K562 (cell line): Measurements from ENCODE around the gene BCL7C. TPM values are rescaled to one million over a fixed set of nuclear protein-coding genes. Genes with fewer than 3 reads are reported as not detected.
A peak's percentile ranks its signal among the peaks of the same experiment; 100 is the strongest.

ENCODE experiments used
- BCOR ChIP-seq: fragments of 450-650 bp; IDR thresholded peaks from 2 replicates; pipeline ENCODE4 v1.6.1; 2016
- C11orf30 ChIP-seq: fragments of 450-650 bp; IDR thresholded peaks from 2 replicates; pipeline ENCODE4 v1.6.1; 2016; ENCODE audit warnings: low read depth, mild to moderate bottlenecking
- CTCF ChIP-seq, 3 experiments: IDR thresholded peaks in 2 of 3; conservative IDR thresholded peaks in 1 of 3; 2 replicates each; pipeline ENCODE4 v1.5.1; 2011 to 2012; ENCODE audit warnings: low read length in 3 of 3, mild to moderate bottlenecking in 3 of 3, control low read depth in 2 of 3, improper control_type of control experiment in 1 of 3, inconsistent platforms in 1 of 3, low read depth in 1 of 3, mixed read lengths in 1 of 3, moderate library complexity in 1 of 3; ENCODE audit not compliant: insufficient read depth in 2 of 3
- ETV6 ChIP-seq, 3 experiments: fragments of 150-350 bp in 1 of 3; sonication (generic) in 1 of 3; formaldehyde crosslinking in 1 of 3; IDR thresholded peaks; 2 replicates each; pipeline versions ENCODE4 v1.6.1 to v1.8.0; 2014 to 2022; ENCODE audit warnings: borderline replicate concordance in 2 of 3, low read depth in 2 of 3, antibody characterized with exemption in 1 of 3, low read length in 1 of 3, mild to moderate bottlenecking in 1 of 3, missing genetic modification reagents in 1 of 3
- FOSL1 ChIP-seq: fragments of 200-800 bp; sonication (Bioruptor generic); conservative IDR thresholded peaks from 2 replicates; pipeline ENCODE4 v1.6.1; 2016; ENCODE audit warnings: missing genetic modification characterization, missing compliant biosample characterization
- MTA3 ChIP-seq: fragments of 450-650 bp; formaldehyde crosslinking; IDR thresholded peaks from 2 replicates; pipeline ENCODE4 v1.6.1; 2017; ENCODE audit warnings: mild to moderate bottlenecking, borderline replicate concordance
- NR1H2 ChIP-seq: sonication (generic); formaldehyde crosslinking; IDR thresholded peaks from 2 replicates; pipeline ENCODE4 v1.4.0; 2020; ENCODE audit warnings: mild to moderate bottlenecking, missing genetic modification reagents
- SMC3 ChIP-seq: conservative IDR thresholded peaks from 2 replicates; pipeline ENCODE4 v1.6.1; 2011; ENCODE audit warnings: low read depth, low read length, improper control_type of control experiment; ENCODE audit not compliant: insufficient read depth
- ZNF311 ChIP-seq: fragments of 250-450 bp; sonication (Bioruptor Pico); IDR thresholded peaks from 2 replicates; pipeline ENCODE4 v1.4.0; 2020; ENCODE audit warnings: mild to moderate bottlenecking, moderate library complexity
- ZNF354B ChIP-seq: fragments of 250-450 bp; sonication (Bioruptor Pico); IDR thresholded peaks from 2 replicates; pipeline ENCODE4 v1.4.0; 2020
- ZNF830 ChIP-seq: fragments of 250-450 bp; sonication (Bioruptor Pico); IDR thresholded peaks from 2 replicates; pipeline ENCODE4 v1.5.0; 2021; ENCODE audit warnings: mild to moderate bottlenecking
- polyA plus RNA-seq, 8 experiments: library from polyadenylated mRNA; depleted of rRNA in 4 of 8; stranded (reverse) in 5 of 8; unstranded in 3 of 8; fragments of >200 nt; fragmentation: Nextera tagmentation in 2 of 8; fragmentation: Illumina TruSeq in 1 of 8; extraction: Ambion mirVana in 2 of 8; extraction: Trizol in 1 of 8; gene quantifications; 2 replicates each; pipeline versions ENCODE4 v1.2.1 to v1.2.3, GENCODE V29; 2011 to 2014; ENCODE audit warnings: inconsistent platforms in 1 of 8, missing spikeins in 1 of 8
- total RNA-seq, 7 experiments: library from RNA; depleted of rRNA in 6 of 7; stranded (reverse); fragments of >200 nt in 6 of 7; fragmentation: Illumina TruSeq in 2 of 7; extraction: Trizol in 2 of 7; gene quantifications; 2 replicates each; pipeline versions ENCODE4 v1.2.1 to v1.2.3, GENCODE V29; 2011 to 2021; ENCODE audit warnings: low replicate concordance in 1 of 7
- TF ChIP-seq, protein P1 (sequence below): fragments of 250-450 bp; sonication (Bioruptor Pico); IDR thresholded peaks from 2 replicates; pipeline ENCODE4 v1.5.0; 2022; ENCODE audit warnings: mild to moderate bottlenecking
- TF ChIP-seq, protein P2 (sequence below), 2 experiments: fragments of 450-650 bp; IDR thresholded peaks; 2 replicates each; pipeline ENCODE4 v1.6.1; 2016; ENCODE audit warnings: mild to moderate bottlenecking in 2 of 2, borderline replicate concordance in 1 of 2, low read depth in 1 of 2, moderate library complexity in 1 of 2

BCL7C gene
- total and polyA plus RNA-seq, 9 of the 15 experiments (the other 6 are each of a cell fraction or from before 2014, with no cell fraction given) = 1.7 to 85.8 (median 19.6) TPM

- TF ChIP-seq ETV6 (IDR thresholded peaks at IDR 0.05; ENCODE audit: borderline replicate concordance in 1 of 2, low read depth in 2 of 2, low read length in 1 of 2) (peak in 1 of 2 experiments; percentile 27; a peak in 1 of 4 replicates), ETV6 (CRISPR knock-in tag; IDR thresholded peaks at IDR 0.05; ENCODE audit: borderline replicate concordance) (no peak), ZNF354B (CRISPR knock-in tag) (no peak), BCOR (peak; percentile 43; the same call in 1 of the 2 replicates), FOSL1 (tag) (peak; percentile 38), MTA3 (peak; percentile 27; the same call in 1 of the 2 replicates), SMC3 (peak; percentile 39; the same call in 1 of the 2 replicates), C11orf30 (no peak), ZNF830 (CRISPR knock-in tag) (0 out of 2 replicates have a peak, but pooled peaks have one; percentile 34), CTCF (IDR thresholded peaks at IDR 0.05 in 2 of 3, conservative IDR thresholded peaks at IDR 0.05 in 1 of 3; ENCODE audit: insufficient read depth in 2 of 3, low read depth in 1 of 3, low read length in 3 of 3) (peak; percentile 7 to 91 (median 64); a peak in 5 of 6 replicates), NR1H2 (no peak), ZNF311 (CRISPR knock-in tag) (no peak)
- TF ChIP-seq, protein P1, sequence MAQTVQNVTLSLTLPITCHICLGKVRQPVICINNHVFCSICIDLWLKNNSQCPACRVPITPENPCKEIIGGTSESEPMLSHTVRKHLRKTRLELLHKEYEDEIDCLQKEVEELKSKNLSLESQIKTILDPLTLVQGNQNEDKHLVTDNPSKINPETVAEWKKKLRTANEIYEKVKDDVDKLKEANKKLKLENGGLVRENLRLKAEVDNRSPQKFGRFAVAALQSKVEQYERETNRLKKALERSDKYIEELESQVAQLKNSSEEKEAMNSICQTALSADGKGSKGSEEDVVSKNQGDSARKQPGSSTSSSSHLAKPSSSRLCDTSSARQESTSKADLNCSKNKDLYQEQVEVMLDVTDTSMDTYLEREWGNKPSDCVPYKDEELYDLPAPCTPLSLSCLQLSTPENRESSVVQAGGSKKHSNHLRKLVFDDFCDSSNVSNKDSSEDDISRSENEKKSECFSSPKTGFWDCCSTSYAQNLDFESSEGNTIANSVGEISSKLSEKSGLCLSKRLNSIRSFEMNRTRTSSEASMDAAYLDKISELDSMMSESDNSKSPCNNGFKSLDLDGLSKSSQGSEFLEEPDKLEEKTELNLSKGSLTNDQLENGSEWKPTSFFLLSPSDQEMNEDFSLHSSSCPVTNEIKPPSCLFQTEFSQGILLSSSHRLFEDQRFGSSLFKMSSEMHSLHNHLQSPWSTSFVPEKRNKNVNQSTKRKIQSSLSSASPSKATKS (CRISPR knock-in tag) = no peak
- TF ChIP-seq, protein P2, sequence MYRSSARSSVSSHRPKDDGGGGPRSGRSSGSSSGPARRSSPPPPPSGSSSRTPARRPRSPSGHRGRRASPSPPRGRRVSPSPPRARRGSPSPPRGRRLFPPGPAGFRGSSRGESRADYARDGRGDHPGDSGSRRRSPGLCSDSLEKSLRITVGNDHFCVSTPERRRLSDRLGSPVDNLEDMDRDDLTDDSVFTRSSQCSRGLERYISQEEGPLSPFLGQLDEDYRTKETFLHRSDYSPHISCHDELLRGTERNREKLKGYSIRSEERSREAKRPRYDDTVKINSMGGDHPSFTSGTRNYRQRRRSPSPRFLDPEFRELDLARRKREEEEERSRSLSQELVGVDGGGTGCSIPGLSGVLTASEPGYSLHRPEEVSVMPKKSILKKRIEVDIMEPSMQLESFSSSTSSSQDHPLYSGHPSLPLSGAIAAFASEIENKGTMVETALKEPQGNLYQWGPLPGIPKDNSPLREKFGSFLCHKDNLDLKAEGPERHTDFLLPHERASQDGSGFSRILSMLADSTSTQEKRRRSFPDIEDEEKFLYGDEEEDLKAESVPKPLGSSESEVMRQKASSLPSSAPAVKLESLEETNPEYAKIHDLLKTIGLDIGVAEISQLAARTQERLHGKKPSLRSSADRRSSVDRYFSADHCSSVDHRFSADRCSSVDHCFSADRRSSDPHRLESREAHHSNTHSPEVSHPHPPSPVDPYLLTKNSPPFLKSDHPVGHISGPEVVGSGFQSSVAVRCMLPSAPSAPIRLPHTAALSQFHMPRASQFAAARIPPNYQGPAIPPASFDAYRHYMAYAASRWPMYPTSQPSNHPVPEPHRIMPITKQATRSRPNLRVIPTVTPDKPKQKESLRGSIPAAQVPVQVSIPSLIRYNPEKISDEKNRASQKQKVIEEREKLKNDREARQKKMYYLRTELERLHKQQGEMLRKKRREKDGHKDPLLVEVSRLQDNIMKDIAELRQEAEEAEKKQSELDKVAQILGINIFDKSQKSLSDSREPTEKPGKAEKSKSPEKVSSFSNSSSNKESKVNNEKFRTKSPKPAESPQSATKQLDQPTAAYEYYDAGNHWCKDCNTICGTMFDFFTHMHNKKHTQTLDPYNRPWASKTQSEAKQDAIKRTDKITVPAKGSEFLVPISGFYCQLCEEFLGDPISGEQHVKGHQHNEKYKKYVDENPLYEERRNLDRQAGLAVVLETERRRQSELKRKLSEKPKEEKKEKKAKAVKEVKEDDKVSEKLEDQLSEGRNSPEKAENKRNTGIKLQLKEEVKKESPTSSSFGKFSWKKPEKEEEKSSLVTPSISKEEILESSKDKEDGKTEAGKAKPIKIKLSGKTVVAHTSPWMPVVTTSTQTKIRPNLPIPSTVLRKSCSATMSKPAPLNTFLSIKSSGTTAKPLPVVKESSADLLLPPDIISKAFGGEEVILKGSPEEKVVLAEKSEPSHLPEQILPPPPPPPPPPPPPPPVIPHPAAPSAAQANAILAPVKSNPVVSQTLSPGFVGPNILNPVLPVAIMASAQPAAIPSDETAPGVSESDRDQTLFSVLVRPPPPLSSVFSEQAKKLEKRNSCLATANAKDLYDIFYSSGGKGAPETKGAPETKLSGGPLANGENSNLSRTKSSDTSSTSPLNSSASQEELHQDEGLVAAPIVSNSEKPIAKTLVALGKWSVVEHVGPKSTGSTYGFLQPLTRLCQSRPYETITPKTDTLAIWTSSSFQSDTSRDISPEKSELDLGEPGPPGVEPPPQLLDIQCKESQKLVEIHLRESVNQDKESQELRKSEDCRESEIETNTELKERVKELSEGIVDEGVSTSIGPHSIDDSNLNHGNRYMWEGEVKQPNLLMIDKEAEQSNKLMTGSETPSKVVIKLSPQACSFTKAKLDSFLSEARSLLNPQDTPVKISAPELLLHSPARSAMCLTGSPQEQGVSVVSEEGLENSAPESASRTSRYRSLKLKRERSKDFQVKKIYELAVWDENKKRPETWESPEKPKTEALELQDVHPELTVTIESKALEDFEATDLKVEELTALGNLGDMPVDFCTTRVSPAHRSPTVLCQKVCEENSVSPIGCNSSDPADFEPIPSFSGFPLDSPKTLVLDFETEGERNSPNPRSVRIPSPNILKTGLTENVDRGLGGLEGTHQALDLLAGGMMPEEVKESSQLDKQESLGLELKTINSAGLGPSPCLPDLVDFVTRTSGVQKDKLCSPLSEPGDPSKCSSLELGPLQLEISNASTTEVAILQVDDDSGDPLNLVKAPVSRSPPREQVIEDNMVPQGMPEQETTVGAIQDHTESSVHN (IDR thresholded peaks at IDR 0.05; ENCODE audit: borderline replicate concordance in 1 of 2, low read depth in 1 of 2) = no peak
These were observed 8.4 kb upstream of the BCL7C start (continued) for GRCh38 chr16:30902029-30902972.
